ENCODE data around the gene LRP5.

Gene LRP5

GRCh38 chr11:68313574-68314202, 1.3 kb downstream of the LRP5 start:
- DNase-seq = no peak
- H3K27ac Mint-ChIP-seq = peak overlapping the region; percentile 37 to 94
- H3K4me3 Mint-ChIP-seq = peak overlapping the region; percentile 90 to 92
- H3K27me3 Mint-ChIP-seq = peaks cover 29% of the 10 kb centered on the region
- peaks cover 29% of the 10 kb centered on the region for H3K4me1 Mint-ChIP-seq
- peak; percentile 16 for ATAC-seq
- no peaks in the 10 kb centered on the region for H3K9me3 Mint-ChIP-seq

GRCh38 chr11:68314203-68315170, 2.1 kb downstream of the LRP5 start:
- no peak for DNase-seq
- no peak overlapping the region for H3K27ac Mint-ChIP-seq

DNA sequence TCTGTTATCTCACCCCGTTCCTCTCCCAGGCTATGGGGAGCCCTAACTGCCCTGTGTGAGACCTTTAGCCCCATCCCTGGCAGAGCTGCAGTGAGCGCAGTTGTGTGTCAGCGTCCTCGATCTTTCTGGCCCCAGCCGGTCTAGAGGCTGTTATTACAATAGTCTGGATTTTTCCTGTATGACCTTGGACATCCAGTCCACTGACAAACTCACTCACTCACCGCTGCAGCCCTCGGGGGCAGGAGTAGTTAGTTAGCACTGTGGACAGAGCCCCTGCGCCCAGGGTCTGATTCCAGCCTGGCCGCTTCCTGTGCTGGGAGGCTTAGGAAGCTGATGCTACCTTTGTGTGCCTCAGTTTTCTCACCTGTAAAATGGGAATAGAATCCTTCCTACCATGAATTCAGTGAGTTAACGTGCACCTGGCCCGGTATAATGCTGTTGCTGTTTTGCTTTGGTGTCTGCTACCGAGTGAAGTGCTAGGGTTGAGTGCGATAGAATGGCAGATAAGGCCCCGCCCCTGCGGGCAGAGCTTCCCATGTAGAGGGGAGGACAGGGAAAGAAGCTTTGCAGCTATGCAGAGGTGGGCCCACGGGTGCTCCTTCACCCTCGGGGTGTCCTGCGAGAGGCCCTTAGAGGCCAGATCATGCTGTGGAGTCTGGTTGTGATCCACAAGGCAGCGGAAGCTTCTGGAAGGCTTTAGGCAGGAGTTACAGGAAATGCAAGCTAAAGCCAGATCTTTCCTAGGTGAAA, 3.0 kb downstream of the LRP5 start:
- no peak for DNase-seq
- Mint-ChIP-seq H3K9me3 (no peaks in the 10 kb centered on the region), H3K4me3 (no peak overlapping the region), H3K27ac (no peak overlapping the region), H3K4me1 (peaks cover 29% of the 10 kb centered on the region), H3K27me3 (peaks cover 29% of the 10 kb centered on the region)
- no peak for ATAC-seq

More at GRCh38 chr11:68314203-68315170, 2.1 kb downstream of the LRP5 start:
- H3K27me3 Mint-ChIP-seq = peaks cover 29% of the 10 kb centered on the region
- peak overlapping the region; percentile 90 to 92 for H3K4me3 Mint-ChIP-seq
- H3K9me3 Mint-ChIP-seq = no peaks in the 10 kb centered on the region
- H3K4me1 Mint-ChIP-seq = peaks cover 29% of the 10 kb centered on the region
- ATAC-seq = no peak

DNA sequence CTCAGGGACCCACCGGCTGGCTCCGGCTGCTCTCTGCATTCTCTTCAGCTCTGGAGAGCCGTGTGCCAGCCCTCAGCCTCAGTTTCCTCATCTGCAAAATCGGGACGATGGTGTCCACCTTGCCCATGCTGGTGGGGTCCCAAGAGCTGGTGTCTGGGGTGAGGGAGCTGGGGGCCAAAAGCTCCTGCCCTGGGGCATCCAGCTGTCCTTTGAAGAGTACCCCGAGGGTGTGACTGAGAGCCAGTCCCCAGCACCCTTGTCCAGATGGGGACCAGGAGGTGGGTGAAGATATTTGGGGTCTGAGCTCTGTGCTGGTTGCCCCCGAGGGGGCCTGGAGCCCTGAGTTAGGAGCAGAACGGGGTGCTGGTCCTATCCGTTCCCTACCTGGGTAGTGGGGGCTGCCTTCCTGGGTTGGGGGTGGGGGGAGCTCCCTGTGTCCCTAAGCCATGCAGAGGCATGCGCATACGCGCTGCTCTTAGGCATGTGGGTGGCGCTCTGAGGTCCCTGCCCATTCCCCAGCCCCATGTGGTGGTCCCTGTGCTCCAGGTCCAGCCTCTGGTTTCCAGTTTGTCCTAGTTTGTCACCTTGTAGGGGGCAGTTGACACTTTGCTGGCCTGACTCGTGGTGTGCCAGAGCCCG, 4.9 kb downstream of the LRP5 start:
- ATAC-seq (no peak), DNase-seq (no peak)
- Mint-ChIP-seq H3K27ac (no peak overlapping the region), H3K4me1 (peaks cover 29% of the 10 kb centered on the region), H3K9me3 (no peaks in the 10 kb centered on the region), H3K27me3 (peaks cover 29% of the 10 kb centered on the region), H3K4me3 (no peak overlapping the region)

DNA sequence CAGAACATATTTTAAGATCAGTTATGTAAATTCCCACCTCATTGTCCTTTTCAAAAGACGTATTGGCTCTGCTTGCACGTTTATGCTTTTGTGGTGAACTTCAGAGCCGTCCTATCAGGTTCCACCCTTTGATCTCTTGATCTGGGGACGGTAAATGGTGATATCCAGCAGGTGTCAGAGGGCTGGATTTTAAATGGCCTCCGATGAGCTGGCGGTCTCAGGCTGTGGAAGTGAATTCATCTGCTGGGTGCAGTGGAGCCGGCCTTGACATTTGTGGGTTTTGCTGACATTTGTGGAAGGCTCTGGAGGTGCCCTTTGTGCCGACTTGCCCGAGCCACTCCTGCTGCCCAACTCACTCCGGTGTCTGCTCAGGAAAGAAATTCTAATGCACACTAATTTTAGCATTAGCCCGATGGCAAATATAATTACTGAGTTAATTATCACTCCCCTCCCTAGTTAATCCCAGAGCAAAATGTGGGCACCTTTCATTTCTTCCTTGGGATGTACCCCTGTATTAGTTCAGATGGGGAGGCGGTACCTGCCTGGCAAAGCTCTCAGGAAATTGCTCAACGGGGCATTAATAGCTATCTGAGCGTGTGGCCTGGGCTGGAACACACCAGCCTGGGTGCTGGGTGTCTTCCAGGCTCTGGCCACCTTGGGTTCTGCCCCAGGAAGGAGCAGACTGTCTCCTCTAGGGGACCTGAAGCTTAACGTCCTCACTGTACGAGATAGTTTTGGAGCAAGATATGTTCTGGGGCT, 9.1 kb downstream of the LRP5 start:
- Mint-ChIP-seq H3K27me3 (peaks cover 7% of the 10 kb centered on the region), H3K4me3 (no peak overlapping the region), H3K4me1 (peaks cover 3% of the 10 kb centered on the region), H3K27ac (no peak overlapping the region), H3K9me3 (no peaks in the 10 kb centered on the region)
- ATAC-seq (no peak), DNase-seq (no peak)

DNA sequence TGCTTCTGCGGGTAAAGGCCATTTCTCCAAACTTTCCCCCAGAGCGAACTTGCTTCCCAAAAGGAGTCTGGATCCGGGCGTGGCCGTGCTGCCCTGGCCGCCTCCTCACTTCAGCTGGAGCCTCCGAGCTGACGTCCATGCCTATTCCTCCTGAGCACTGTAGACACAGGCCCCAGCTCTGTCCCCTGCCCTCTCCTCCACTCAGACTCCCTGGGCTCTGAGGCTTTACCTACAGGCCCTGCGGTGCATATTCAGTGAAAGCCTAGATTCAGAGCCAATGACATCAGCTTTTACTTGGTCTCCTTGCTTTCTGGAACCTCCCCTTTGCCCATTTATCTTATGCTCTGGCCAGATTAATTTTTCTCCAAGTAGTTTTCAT, 9.7 kb downstream of the LRP5 start:
- Mint-ChIP-seq H3K27me3 (peaks cover 2% of the 10 kb centered on the region), H3K4me1 (peaks cover under 1% of the 10 kb centered on the region), H3K4me3 (no peak overlapping the region), H3K27ac (no peak overlapping the region), H3K9me3 (no peaks in the 10 kb centered on the region)
- ATAC-seq (no peak), DNase-seq (no peak)

GRCh38 chr11:68324241-68324640, 11.8 kb downstream of the LRP5 start:
- DNase-seq = no peak

DNA sequence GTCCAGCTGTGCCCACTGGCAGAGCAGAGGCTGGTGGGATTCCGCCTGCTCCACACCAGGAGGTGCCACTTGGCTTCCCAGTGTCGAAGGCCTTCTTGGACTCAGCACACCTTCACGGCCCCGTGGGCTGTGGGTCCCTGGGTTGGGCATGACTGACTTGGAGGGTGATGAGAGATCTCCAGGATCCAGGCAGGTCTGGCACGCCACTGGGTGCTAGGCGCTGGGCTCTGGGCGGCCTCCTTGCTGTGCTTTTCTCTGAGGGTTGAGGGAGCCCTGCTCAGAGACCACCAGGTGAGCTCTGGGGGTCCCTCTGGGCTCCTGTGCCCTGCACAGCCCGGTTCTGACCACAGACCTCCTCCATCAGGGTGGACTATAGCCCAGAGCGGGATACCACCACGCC, 12.3 kb downstream of the LRP5 start:
- H3K4me1 Mint-ChIP-seq = peaks cover 27% of the 10 kb centered on the region
- ATAC-seq = no peak
- H3K9me3 Mint-ChIP-seq = no peaks in the 10 kb centered on the region
- H3K27me3 Mint-ChIP-seq = peaks cover 5% of the 10 kb centered on the region
- H3K4me3 Mint-ChIP-seq = no peak overlapping the region
- DNase-seq = no peak
- no peak overlapping the region for H3K27ac Mint-ChIP-seq

More at GRCh38 chr11:68324241-68324640, 11.8 kb downstream of the LRP5 start:
- H3K27ac Mint-ChIP-seq = no peak overlapping the region
- H3K9me3 Mint-ChIP-seq = no peaks in the 10 kb centered on the region
- no peak for ATAC-seq
- H3K27me3 Mint-ChIP-seq = peaks cover under 1% of the 10 kb centered on the region
- no peak overlapping the region for H3K4me3 Mint-ChIP-seq
- peaks cover 23% of the 10 kb centered on the region for H3K4me1 Mint-ChIP-seq

DNA sequence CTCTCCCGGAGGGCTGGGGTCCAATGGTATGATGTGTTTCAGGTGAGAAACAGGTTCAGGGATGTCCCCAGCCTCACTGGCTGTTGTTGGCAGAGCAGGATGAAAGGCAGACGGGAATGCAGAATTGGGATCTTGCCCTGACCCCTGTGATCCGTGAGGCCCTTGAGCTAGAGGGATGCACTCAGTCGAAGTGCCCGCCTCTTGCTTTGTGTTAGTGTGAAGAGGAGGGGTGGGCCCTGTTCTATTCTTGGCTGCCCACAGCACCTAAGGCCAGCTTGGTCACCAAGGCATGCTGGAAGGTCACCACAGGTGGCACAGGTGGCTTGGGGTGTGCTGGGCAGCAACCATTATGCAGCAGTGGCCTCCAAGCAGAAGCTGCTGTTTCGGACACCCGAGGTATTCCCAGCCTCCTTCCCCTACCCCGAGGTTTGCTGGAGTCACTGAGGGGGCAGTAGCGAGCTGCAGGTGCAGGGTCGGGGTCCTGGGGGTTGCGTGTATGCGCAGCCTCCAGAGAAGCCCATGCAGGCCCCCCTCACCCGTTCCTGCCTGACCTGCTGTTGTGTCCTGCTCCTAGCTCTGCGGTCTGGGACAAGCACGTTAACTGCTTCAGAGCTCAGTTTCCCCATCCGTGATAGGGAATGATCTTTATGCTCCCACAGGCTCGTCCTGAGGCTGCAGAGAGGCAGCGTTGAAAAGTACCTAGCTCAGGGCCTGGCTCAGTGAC, 13.0 kb downstream of the LRP5 start:
- DNase-seq (no peak), ATAC-seq (no peak)
- H3K27ac Mint-ChIP-seq = no peak overlapping the region
- H3K4me3 Mint-ChIP-seq = no peak overlapping the region
- peaks cover 8% of the 10 kb centered on the region for H3K27me3 Mint-ChIP-seq
- peaks cover 34% of the 10 kb centered on the region for H3K4me1 Mint-ChIP-seq
- H3K9me3 Mint-ChIP-seq = no peaks in the 10 kb centered on the region

DNA sequence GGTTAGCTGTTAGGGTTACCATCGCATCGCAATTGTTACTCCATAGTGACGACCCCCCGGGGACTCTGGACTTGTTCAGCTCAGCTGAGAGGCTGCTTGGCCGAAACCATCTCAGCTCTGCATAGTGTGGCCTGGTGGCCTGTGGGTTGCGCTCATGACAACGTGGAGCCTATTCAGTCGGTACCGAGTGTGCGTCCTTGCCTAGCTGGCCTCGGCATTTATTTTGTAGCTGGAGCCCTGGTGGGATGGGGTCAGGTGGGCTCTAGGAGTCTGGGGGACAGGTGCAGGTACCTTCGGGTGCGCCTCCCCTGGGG, 13.5 kb downstream of the LRP5 start:
- peaks cover 39% of the 10 kb centered on the region for H3K4me1 Mint-ChIP-seq
- H3K9me3 Mint-ChIP-seq = no peaks in the 10 kb centered on the region
- DNase-seq (no peak), ATAC-seq (no peak)
- H3K27ac Mint-ChIP-seq = no peak overlapping the region
- H3K4me3 Mint-ChIP-seq = no peak overlapping the region
- peaks cover 8% of the 10 kb centered on the region for H3K27me3 Mint-ChIP-seq

DNA sequence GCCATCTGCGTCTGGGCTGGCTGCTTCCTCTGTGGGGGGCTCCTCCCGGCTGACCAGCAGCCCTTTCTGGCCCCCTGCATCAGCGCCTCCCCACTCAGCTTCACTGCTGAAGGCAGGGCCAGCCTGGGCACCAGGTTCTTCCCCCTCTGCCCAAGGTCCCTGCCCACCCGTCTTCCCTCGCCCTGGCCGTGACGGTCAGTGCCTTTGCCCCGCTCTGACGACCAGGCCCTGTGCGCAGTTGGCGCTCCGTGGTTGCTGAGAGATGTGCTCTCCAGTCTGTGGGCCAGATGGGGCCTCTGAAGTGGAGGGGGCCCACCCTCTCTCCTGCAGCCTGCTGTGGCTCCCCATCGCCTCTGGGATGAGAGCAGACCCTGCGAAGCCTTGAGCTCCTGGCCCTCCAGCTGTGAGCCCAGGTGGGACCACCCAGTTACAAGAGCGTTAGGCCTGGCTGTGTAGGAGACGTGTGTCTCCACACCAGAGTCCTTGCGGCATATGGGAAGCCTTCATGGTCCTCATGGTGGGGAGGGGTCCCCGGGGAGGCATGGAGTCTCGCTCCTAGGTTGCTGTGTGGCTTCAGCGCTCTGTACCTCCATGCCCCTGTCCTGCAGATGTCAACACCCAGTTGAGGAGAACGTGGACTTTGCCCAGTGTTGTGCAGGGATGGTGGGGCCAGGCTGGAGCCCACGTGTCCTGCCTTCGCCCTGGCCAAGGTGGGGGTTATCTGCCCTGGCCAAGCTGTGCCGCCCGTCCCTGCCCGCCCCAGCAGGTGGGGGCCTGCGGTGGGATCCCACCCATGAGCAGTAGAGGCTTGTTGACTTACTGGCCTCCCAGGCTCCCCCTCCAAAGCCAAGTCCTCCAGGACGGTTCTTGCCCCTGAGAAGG, 14.2 kb downstream of the LRP5 start:
- H3K27me3 Mint-ChIP-seq = peaks cover 8% of the 10 kb centered on the region
- H3K9me3 Mint-ChIP-seq = no peaks in the 10 kb centered on the region
- ATAC-seq (no peak), DNase-seq (no peak)
- no peak overlapping the region for H3K4me3 Mint-ChIP-seq
- H3K4me1 Mint-ChIP-seq = peaks cover 46% of the 10 kb centered on the region
- H3K27ac Mint-ChIP-seq = no peak overlapping the region

- Mint-ChIP-seq H3K4me3 (peak overlapping the region; percentile 37 to 52), H3K9me3 (no peaks in the 10 kb centered on the region), H3K27ac (no peak overlapping the region), H3K4me1 (peaks cover 58% of the 10 kb centered on the region), H3K27me3 (peaks cover 8% of the 10 kb centered on the region)
- no peak for ATAC-seq
- no peak for DNase-seq
These were observed 15.4 kb downstream of the LRP5 start for GRCh38 chr11:68327586-68328370.
